HFF-Myc (cell line): ENCODE measurements around the gene DHPS.

Source experiments
- DNase-seq: peaks from one replicate; pipeline ENCODE4 v3.0.0-alpha.2; 2011; ENCODE audit warnings: low read depth; ENCODE audit errors: extremely low read depth
- H3K4me3 ChIP-seq: replicated peaks from 2 replicates; pipeline ENCODE4 v1.5.1; 2011; ENCODE audit warnings: low read depth, mild to moderate bottlenecking, control low read depth, low read length
- CTCF ChIP-seq: IDR thresholded peaks from 2 replicates; pipeline ENCODE4 v1.5.1; 2012; ENCODE audit warnings: mild to moderate bottlenecking, low read depth, low read length, control low read depth; ENCODE audit errors: missing control alignments

Gene DHPS

GRCh38 chr19:12670159-12670928 is 11.3 kb downstream of the DHPS start:
- TF ChIP-seq CTCF, result no peak
- no peak for DNase-seq

GRCh38 chr19:12669270-12670158 is 12.2 kb downstream of the DHPS start:
- peak; percentile 47 for DNase-seq
- no peak for TF ChIP-seq CTCF
- peak overlapping the region; percentile 94 for H3K4me3 ChIP-seq

More at GRCh38 chr19:12670159-12670928, 11.3 kb downstream of the DHPS start:
- H3K4me3 ChIP-seq, result peak overlapping the region; percentile 94

GRCh38 chr19:12668932-12669269 is 12.8 kb downstream of the DHPS start:
- DNase-seq, result no peak
- H3K4me3 ChIP-seq, result peak overlapping the region; percentile 94
- no peak for TF ChIP-seq CTCF

- H3K4me3 ChIP-seq, result peak overlapping the region; percentile 94
- no peak for DNase-seq
- no peak for TF ChIP-seq CTCF
Measured at GRCh38 chr19:12668346-12668745, 13.3 kb downstream of the DHPS start.

GRCh38 chr19:12667731-12668302 is 13.9 kb downstream of the DHPS start:
- no peak for TF ChIP-seq CTCF
- DNase-seq, result no peak
- H3K4me3 ChIP-seq, result peak overlapping the region; percentile 94

GRCh38 chr19:12666265-12667048 is 15.2 kb downstream of the DHPS start, which contains the start of the genes MAN2B1 and WDR83:
Gene MAN2B1, minus strand, starts transcription at chr19:12666742. Its CDS starts 41 bp downstream, at chr19:12666701.
Gene WDR83, plus strand, starts transcription at chr19:12666807. Its CDS starts 2,984 bp downstream, at chr19:12669791.
- peak within 1 kb of the TSS; percentile 84 for H3K4me3 ChIP-seq
- no peak for DNase-seq
- TF ChIP-seq CTCF, result no peak
